NB4 (cell line): ENCODE results near the gene TMEM156.

Experiments
- DNase-seq: peaks from one replicate; pipeline ENCODE4 v3.0.0; 2010; ENCODE audit warnings: low read depth
- H3K4me3 ChIP-seq: one replicate; pipeline ENCODE4 v1.5.1; 2011; ENCODE audit warnings: mild to moderate bottlenecking, low read depth, low read length, moderate library complexity
- MYC ChIP-seq: IDR thresholded peaks from 2 replicates; pipeline ENCODE4 v1.6.1; 2011; ENCODE audit warnings: low read depth, low read length
- POLR2A ChIP-seq: IDR thresholded peaks from 2 replicates; pipeline ENCODE4 v1.6.1; 2011; ENCODE audit warnings: mild to moderate bottlenecking; ENCODE audit not compliant: insufficient read length; ENCODE audit errors: extremely low read depth
- TF ChIP-seq, protein P1 (sequence below): IDR thresholded peaks from one replicate; pipeline ENCODE4 v1.5.1; 2012; ENCODE audit warnings: low read depth, low read length
- TF ChIP-seq, protein P2 (sequence below): IDR thresholded peaks from 2 replicates; pipeline ENCODE4 v1.6.1; 2011; ENCODE audit warnings: low read depth, low read length

TMEM156 gene

GRCh38 chr4:39030725-39031124, 1.5 kb downstream of the TMEM156 start:
- TF ChIP-seq, protein P1, sequence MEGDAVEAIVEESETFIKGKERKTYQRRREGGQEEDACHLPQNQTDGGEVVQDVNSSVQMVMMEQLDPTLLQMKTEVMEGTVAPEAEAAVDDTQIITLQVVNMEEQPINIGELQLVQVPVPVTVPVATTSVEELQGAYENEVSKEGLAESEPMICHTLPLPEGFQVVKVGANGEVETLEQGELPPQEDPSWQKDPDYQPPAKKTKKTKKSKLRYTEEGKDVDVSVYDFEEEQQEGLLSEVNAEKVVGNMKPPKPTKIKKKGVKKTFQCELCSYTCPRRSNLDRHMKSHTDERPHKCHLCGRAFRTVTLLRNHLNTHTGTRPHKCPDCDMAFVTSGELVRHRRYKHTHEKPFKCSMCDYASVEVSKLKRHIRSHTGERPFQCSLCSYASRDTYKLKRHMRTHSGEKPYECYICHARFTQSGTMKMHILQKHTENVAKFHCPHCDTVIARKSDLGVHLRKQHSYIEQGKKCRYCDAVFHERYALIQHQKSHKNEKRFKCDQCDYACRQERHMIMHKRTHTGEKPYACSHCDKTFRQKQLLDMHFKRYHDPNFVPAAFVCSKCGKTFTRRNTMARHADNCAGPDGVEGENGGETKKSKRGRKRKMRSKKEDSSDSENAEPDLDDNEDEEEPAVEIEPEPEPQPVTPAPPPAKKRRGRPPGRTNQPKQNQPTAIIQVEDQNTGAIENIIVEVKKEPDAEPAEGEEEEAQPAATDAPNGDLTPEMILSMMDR = no peak
- TF ChIP-seq MYC (no peak), POLR2A (no peak)
- TF ChIP-seq, protein P2, sequence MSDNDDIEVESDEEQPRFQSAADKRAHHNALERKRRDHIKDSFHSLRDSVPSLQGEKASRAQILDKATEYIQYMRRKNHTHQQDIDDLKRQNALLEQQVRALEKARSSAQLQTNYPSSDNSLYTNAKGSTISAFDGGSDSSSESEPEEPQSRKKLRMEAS = no peak
- peak overlapping the region; percentile 70 for H3K4me3 ChIP-seq

DNA sequence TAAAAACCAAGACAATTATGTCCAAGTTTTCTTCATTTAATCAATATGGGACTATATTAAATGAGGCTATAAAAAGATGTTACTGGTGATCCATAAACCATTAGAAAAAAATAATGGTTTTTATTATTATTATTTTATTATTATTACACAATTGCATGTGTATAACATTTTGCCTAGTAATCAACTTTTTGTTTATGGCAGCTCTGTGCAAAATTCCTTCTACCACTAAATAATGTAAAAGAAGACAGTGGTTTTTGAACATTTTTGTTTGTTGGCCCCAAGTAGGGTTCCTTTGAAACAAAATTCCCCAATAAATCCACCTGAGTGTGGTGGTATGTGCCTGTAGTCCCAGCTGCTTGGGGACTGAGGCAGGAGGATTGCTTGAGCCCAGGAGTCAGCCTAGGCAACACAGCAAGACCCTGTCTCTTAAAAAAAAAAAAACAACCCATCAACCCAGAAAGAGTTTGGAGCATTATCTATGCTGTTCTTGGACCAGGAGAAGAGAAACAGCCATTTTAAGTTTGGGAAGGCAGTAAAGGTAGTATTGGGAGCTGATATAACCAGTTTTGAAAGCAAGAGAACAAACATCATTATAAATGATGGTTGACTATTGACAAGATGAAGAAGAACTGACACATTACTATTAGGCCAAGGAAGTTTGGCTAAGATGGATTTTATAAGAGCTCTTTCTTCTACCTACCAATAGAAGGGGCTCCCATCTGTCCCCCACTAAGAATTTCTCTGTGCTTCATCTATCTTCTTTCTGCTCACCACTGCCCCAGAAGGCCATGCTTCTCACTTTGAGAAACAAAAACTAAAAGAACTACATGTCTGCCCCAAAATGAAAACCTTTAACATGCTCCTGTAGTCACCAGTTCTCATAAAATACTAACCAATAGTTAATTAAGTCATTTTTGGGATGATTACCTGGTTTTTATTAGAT, 2.2 kb downstream of the TMEM156 start:
- DNase-seq = peak; percentile 68
- TF ChIP-seq, protein P1 = peak; percentile 15
- no peak for TF ChIP-seq MYC
- TF ChIP-seq, protein P2 = no peak
- no peak for TF ChIP-seq POLR2A
- H3K4me3 ChIP-seq = peak overlapping the region; percentile 70

More at GRCh38 chr4:39030725-39031124, 1.5 kb downstream of the TMEM156 start:
- DNase-seq = no peak

GRCh38 chr4:39026096-39026495, 6.1 kb downstream of the TMEM156 start:
- no peak for TF ChIP-seq MYC
- TF ChIP-seq, protein P1 = no peak
- TF ChIP-seq, protein P2 = no peak
- peak overlapping the region; percentile 29 for H3K4me3 ChIP-seq
- DNase-seq = no peak

- TF ChIP-seq MYC (no peak), POLR2A (no peak)
- TF ChIP-seq, protein P1 = no peak
- TF ChIP-seq, protein P2 = no peak
- H3K4me3 ChIP-seq = peak overlapping the region; percentile 29
- DNase-seq = peak; percentile 74
Measured at GRCh38 chr4:39025552-39026085, 6.6 kb downstream of the TMEM156 start.

DNA sequence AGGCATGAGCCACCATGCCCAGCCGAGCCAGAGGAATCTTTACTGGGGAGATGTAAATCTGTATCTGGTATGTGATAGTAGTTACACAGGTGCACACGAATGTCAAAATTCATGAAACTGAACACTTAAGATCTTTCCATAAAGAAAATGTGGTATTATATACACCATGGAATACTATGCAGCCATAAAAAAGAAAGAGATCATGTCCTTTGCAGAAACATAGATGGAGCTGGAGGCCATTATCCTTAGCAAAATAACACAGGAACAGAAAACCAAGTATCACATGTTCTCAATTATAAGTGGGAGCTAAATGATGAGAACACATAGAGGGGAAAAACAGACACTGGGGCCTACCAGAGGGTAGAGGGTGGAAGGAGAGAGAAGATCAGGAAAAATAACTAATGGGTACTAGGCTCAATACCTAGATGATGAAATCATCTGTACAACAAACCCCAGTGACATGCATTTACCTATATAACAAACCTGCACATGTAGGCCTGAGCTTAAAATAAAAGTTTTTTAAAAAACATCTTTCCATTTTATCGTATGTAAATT, 7.8 kb downstream of the TMEM156 start:
- no peak overlapping the region for H3K4me3 ChIP-seq
- no peak for DNase-seq
- TF ChIP-seq, protein P2 = no peak
- TF ChIP-seq MYC = no peak
- no peak for TF ChIP-seq POLR2A
- TF ChIP-seq, protein P1 = no peak
